Measurements from ENCODE around the gene MRPL51. TPM values are rescaled to one million over a fixed set of nuclear protein-coding genes. Genes with fewer than 3 reads are reported as not detected.
"Not testable (repeated sequence)": the region's sequence is repeated elsewhere in the genome, so short reads cannot be mapped to it uniquely, and the experiment has no call there.

Gene MRPL51
- total RNA-seq, 1 donor from 2014 or later = 262 TPM

DNA sequence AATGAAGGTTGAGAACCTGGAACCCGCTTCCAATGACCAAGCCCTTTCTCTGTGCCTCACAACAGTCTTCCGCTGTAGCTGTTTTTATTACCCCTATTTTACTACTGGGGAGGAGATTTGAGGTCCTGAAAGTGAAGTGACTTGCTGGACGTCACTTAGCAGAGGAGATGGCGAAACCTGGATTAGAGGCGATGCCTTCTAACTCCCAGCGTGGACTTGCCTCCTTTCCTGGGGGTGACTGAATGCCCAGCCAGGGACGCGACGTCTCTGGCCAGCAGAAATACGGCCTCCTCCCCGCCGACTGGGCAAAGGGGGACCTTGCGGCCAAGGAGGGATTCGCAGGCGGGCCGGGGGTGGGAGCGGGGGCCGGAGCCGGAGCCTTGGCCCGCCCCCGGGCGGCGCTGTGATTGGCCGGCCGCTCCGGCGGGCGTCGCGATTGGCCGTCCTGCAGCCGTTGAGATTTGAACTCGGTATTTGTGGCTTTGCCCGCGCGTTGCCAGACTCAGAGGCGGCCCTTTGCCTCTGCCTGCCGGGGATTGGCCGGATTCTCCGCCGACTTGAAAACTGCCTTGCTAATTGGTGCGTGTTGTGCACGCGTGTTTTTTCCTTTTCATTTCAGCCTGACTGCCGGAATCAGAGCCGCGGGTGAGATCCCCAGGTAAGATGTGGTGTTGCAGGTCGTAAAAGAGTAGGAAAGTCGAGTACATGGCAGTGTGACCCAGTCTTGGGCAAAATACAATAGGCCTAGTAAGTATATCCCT is 615 bp upstream of the MRPL51 start, which contains the start of gene NCAPD2:
TSS of gene NCAPD2 (plus strand) at position 606 of the 761 bp plus-strand sequence. CDS start 997 bp downstream, outside the sequence.
- intact Hi-C loops (cut with micrococcal nuclease) = loop anchor here (1.0 to 5.0 kb wide), 8 partner anchors 23 to 359 kb away; partner anchors contain the start of genes CDCA3, CHD4, GAPDH and ING4
- Mint-ChIP-seq H3K27me3 (ENCODE audit: low read depth) (no peaks in the 10 kb centered on the region), H3K27ac (peak within 1 kb of the TSS; percentile 97), H3K4me3 (ENCODE audit: low read depth) (peak within 1 kb of the TSS; percentile 93), H3K36me3 (ENCODE audit: low read depth) (peaks cover 58% of the 10 kb centered on the region), H3K9me3 (no peaks in the 10 kb centered on the region), H3K4me1 (ENCODE audit: low read depth) (peaks cover 29% of the 10 kb centered on the region)
- peak; percentile 97 for DNase-seq (ENCODE audit: low spot score)

DNA sequence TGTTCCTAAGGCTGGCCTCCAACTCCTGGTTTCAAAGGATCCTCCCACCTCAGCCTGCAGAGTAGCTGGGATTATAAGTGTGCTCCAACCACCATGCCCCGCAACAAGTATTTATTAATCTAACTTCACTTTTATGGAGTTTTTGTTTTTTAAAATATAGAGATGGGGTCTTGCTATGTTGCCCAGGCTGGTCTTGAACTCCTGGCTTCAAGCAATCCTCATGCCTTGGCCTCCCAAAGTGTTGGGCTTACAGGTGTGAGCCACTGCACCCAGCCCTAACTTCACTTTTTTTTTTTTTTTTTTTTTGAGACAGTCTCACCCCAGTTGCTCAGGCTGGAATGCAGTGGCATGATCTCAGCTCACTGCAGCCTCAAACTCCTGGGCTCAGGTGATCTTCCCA is 2.4 kb downstream of the MRPL51 start:
- not testable (repeated sequence) for H3K9me3 Mint-ChIP-seq; H3K27ac Mint-ChIP-seq; H3K4me3 Mint-ChIP-seq (ENCODE audit: low read depth); DNase-seq (ENCODE audit: low spot score); H3K27me3 Mint-ChIP-seq (ENCODE audit: low read depth)
- Mint-ChIP-seq H3K4me1 (ENCODE audit: low read depth) (peaks cover 20% of the 10 kb centered on the region), H3K36me3 (ENCODE audit: low read depth) (peaks cover 34% of the 10 kb centered on the region)
- intact Hi-C loops (cut with micrococcal nuclease) = loop anchor here (5.0 kb wide), 1 partner anchor 362 kb away; the partner anchor contains the start of genes CDCA3 and USP5

DNA sequence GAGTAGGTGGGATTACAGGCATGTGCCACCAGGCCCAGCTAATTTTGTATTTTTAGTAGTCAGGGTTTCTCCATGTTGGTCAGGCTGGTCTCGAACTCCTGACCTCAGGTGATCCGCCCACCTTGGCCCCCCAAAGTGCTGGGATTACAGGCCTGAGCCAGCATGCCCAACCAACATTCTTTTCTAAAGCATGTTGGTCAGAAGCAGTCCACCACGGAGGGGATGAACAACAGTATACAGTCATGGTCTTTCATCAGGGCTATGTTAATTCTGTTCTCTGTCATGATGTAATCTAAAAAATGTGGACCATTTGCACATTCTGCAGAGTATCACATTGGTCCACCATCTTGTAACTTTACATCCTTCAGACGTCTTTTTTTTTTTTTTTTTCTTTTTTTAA is 3.6 kb downstream of the MRPL51 start:
- Mint-ChIP-seq H3K4me3 (ENCODE audit: low read depth) (no peak overlapping the region), H3K9me3 (no peaks in the 10 kb centered on the region), H3K36me3 (ENCODE audit: low read depth) (peaks cover 22% of the 10 kb centered on the region), H3K4me1 (ENCODE audit: low read depth) (peaks cover 8% of the 10 kb centered on the region), H3K27ac (no peak overlapping the region), H3K27me3 (ENCODE audit: low read depth) (no peaks in the 10 kb centered on the region)
- no peak for DNase-seq (ENCODE audit: low spot score)
- intact Hi-C loops (cut with micrococcal nuclease) = no loop called here

DNA sequence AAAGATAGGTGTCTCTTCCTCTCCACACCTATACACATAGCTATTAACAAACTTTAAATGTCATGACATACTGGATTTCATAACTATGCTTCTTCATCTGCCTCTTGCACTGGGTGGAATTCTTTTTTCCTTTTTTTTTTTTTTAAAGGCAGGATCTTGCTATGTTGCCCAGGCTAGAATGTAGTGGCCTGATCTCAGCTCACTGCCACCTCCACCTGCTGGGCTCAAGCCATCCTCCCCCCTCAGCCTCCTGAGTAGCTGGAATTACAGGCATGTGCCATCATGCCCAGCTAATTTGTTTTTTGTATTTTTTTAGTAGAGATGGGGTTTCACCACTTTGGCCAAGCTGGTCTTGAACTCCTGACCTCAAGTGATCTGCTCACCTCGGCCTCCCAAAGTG is 4.8 kb downstream of the MRPL51 start:
- DNase-seq (ENCODE audit: low spot score) = no peak
- Mint-ChIP-seq H3K27ac (no peak overlapping the region), H3K27me3 (ENCODE audit: low read depth) (peaks cover 4% of the 10 kb centered on the region), H3K4me3 (ENCODE audit: low read depth) (no peak overlapping the region), H3K4me1 (ENCODE audit: low read depth) (peaks cover 8% of the 10 kb centered on the region), H3K36me3 (ENCODE audit: low read depth) (peaks cover 21% of the 10 kb centered on the region), H3K9me3 (no peaks in the 10 kb centered on the region)
- intact Hi-C loops (cut with micrococcal nuclease) = no loop called here

DNA sequence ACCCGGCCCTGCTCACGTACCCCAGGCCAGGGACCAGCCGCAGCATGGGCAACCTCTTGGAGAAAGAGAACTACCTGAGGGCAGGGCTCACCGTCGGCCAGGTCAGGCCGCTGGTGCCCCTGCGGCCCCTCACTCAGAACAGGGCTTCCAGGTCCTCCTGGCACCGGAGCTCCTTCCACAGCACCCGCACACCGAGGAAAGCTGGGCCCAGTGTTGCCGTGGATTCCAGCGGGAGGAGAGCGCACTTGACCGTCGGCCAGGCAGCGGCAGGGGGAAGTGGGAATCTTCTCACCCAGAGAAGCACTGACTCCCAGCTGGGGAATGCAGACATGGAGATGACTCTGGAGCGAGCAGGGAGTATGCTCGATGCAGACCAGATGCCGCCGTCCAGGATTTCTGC is 14.6 kb downstream of the MRPL51 start:
- no peak overlapping the region for H3K4me3 Mint-ChIP-seq (ENCODE audit: low read depth)
- H3K27ac Mint-ChIP-seq = no peak overlapping the region
- intact Hi-C loops (cut with micrococcal nuclease) = no loop called here
- no peaks in the 10 kb centered on the region for H3K4me1 Mint-ChIP-seq (ENCODE audit: low read depth)
- no peak for DNase-seq (ENCODE audit: low spot score)
- peaks cover 5% of the 10 kb centered on the region for H3K27me3 Mint-ChIP-seq (ENCODE audit: low read depth)
- H3K9me3 Mint-ChIP-seq = no peaks in the 10 kb centered on the region
- no peaks in the 10 kb centered on the region for H3K36me3 Mint-ChIP-seq (ENCODE audit: low read depth)

DNA sequence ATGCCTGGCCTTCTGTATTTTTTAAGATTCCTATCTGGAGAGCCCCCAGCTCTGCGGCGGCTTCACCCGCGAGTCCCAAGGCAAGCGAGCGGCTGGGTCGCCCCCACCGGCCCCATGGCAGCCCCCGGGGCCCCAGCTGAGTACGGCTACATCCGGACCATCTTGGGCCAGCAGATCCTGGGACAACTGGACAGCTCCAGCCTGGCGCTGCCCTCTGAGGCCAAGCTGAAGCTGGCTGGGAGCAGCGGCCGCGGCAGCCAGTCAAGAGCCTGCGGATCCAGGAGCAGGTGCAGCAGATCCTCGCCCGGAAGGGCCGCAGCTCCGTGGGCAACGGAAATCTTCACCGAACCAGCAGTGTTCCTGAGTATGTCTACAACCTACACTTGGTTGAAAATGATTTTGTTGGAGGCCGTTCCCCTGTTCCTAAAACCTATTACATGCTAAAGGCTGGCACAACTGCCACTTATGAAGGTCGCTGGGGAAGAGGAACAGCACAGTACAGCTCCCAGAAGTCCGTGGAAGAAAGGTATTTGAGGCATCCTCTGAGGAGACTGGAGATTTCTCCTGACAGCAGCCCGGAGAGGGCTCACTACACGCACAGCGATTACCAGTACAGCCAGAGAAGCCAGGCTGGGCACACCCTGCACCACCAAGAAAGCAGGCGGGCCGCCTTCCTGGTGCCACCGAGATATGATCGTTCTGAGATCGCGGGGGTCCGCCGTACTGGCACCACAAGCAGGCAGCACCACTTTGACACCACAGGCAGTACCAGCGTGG is 15.3 kb downstream of the MRPL51 start:
- DNase-seq (ENCODE audit: low spot score); H3K4me1 Mint-ChIP-seq (ENCODE audit: low read depth); H3K36me3 Mint-ChIP-seq (ENCODE audit: low read depth); H3K27me3 Mint-ChIP-seq (ENCODE audit: low read depth); intact Hi-C loops (cut with micrococcal nuclease); H3K27ac Mint-ChIP-seq; H3K4me3 Mint-ChIP-seq (ENCODE audit: low read depth); H3K9me3 Mint-ChIP-seq: not testable (repeated sequence)

DNA sequence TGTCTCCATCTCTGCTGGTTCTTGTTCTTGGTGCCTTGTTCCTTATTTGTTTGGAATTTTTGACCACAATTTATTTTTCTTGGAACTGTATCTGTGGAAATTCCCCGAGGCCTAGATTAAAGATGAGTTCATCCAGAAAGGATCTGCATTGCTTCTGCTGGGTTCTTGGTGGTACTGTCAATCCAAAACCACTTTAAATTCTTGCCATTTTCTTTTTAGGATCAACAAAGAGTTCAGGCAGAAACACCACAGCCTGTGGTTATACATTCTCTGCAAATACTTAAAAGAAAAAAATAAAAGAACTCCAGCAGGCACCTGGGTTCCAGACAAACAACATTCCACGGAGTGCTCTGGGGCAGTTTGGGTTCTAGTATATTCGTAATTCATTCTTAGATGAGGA is 16.6 kb downstream of the MRPL51 start:
- no peaks in the 10 kb centered on the region for H3K9me3 Mint-ChIP-seq
- intact Hi-C loops (cut with micrococcal nuclease) = no loop called here
- no peaks in the 10 kb centered on the region for H3K27me3 Mint-ChIP-seq (ENCODE audit: low read depth)
- peaks cover 6% of the 10 kb centered on the region for H3K4me1 Mint-ChIP-seq (ENCODE audit: low read depth)
- no peak for DNase-seq (ENCODE audit: low spot score)
- no peak overlapping the region for H3K4me3 Mint-ChIP-seq (ENCODE audit: low read depth)
- H3K27ac Mint-ChIP-seq = no peak overlapping the region
- H3K36me3 Mint-ChIP-seq (ENCODE audit: low read depth) = no peaks in the 10 kb centered on the region

DNA sequence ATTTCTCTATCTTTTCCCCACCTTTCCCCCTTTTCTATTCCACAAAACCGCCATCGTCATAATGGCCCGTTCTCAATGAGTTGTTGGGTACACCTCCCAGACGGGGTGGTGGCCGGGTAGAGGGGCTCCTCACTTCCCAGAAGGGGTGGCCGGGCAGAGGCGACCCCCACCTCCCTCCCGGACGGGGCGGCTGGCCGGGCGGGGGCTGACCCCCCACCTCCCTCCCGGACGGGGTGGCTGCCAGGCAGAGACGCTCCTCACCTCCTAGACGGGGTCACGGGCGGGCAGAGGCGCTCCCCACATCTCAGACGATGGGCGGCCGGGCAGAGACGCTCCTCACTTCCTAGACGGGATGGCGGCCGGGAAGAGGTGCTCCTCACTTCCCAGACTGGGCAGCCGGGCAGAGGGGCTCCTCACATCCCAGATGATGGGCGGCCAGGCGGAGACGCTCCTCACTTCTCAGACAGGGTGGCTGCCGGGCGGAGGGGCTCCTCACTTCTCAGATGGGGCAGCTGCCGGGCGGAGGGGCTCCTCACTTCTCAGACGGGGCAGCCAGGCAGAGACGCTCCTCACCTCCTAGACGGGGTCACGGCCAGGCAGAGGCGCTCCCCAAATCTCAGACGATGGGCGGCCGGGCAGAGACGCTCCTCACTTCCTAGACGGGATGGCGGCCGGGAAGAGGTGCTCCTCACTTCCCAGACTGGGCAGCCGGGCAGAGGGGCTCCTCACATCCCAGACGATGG is 17.7 kb downstream of the MRPL51 start:
- H3K27me3 Mint-ChIP-seq (ENCODE audit: low read depth) = not testable (repeated sequence)

DNA sequence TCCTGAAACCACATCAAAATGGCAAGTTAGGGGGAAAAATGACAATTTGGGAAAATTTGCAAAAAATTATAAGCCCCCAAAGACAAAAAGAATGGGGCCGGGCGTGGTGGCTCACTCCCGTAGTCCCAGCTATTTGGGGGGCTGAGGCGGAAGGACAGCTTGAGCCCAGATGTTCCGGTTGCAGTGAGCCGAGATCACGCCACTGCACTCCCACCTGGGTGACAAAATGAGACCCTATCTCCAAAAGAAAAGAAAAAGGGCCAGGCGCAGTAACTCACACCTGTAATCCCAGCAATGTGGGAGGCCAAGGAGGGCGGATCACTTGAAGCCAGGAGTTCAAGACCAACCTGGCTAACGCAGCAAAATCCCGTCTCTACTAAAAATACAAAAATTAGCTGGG is 20.6 kb downstream of the MRPL51 start:
- Mint-ChIP-seq H3K27ac (no peak overlapping the region), H3K36me3 (ENCODE audit: low read depth) (peaks cover 24% of the 10 kb centered on the region), H3K9me3 (no peaks in the 10 kb centered on the region), H3K27me3 (ENCODE audit: low read depth) (no peaks in the 10 kb centered on the region), H3K4me3 (ENCODE audit: low read depth) (no peak overlapping the region), H3K4me1 (ENCODE audit: low read depth) (peaks cover 33% of the 10 kb centered on the region)
- DNase-seq (ENCODE audit: low spot score) = no peak
- intact Hi-C loops (cut with micrococcal nuclease) = no loop called here

More for the DNA sequence above, 17.7 kb downstream of the MRPL51 start:
- intact Hi-C loops (cut with micrococcal nuclease); H3K27ac Mint-ChIP-seq; DNase-seq (ENCODE audit: low spot score); H3K36me3 Mint-ChIP-seq (ENCODE audit: low read depth); H3K9me3 Mint-ChIP-seq; H3K4me3 Mint-ChIP-seq (ENCODE audit: low read depth): not testable (repeated sequence)
- H3K4me1 Mint-ChIP-seq (ENCODE audit: low read depth) = peaks cover 12% of the 10 kb centered on the region

DNA sequence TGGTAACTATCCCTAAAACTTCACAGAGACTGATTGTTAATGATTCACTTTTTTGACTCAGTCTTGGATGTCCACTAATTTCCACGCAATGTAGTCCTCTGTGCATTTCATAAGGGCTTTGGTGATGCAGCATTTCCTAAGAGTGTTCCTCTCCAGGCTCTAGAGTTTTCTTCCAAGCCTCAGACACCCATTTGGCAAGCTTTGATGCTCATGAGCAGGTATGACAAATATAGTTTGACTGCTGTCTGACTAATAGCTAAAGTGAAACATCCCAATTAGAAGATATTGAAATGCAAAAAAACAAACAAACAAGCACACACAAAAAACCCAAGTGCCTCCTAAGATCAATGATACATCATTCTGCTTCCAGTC is 21.1 kb downstream of the MRPL51 start:
- H3K4me1 Mint-ChIP-seq (ENCODE audit: low read depth) = peaks cover 38% of the 10 kb centered on the region
- no peaks in the 10 kb centered on the region for H3K27me3 Mint-ChIP-seq (ENCODE audit: low read depth)
- H3K9me3 Mint-ChIP-seq = no peaks in the 10 kb centered on the region
- peak overlapping the region; percentile 86 for H3K27ac Mint-ChIP-seq
- no peak overlapping the region for H3K4me3 Mint-ChIP-seq (ENCODE audit: low read depth)
- no peak for DNase-seq (ENCODE audit: low spot score)
- H3K36me3 Mint-ChIP-seq (ENCODE audit: low read depth) = peaks cover 29% of the 10 kb centered on the region
- intact Hi-C loops (cut with micrococcal nuclease) = no loop called here

DNA sequence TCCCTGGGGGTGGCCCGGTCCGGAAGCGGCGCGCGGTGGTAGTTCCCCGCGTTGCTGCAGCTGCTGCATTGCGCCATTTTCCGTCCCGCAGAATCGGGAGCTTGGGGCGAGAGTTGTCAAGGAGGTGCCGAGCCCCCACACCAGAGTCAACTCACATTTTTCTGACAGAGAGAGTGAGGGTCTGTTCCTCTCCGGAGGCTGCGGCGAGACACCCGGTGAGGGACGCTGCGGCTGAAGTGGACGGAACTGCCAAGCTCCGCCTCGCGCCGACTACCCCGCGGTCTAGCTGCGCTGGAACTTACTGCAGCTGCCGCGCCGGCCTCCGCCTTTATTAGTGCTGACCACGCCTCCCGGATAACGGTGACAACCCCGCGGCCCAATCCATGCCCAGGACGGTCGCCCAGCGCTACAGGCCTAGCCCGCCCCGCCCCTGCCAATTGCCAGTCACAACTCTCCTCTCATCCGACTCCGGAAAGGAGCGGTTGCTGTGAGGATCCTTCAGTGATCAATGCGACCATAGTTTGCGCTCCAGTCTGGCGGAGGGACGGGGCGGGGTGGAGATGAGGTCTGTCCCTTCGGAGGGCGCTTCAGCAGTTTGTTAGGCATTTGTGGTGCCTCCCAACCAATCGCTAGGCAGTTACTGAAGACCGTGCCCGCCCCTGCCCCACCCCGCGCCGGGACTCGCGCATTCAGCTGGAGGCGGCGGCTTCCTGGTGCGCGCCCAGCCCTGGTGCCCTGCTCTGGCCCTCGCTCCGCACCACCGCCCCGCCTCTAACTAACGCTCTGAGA is 22.5 kb downstream of the MRPL51 start, which contains the start of gene VAMP1:
TSS of gene VAMP1 (minus strand) at position 303 of the 789 bp plus-strand sequence. CDS start at position 157, 146 bp downstream.
- peak within 1 kb of the TSS; percentile 86 for H3K27ac Mint-ChIP-seq
- intact Hi-C loops (cut with micrococcal nuclease) = loop anchor here (1.0 kb wide), 4 partner anchors 8 to 64 kb away; partner anchors contain the start of genes GAPDH and MRPL51
- H3K9me3 Mint-ChIP-seq = no peaks in the 10 kb centered on the region
- peaks cover 42% of the 10 kb centered on the region for H3K36me3 Mint-ChIP-seq (ENCODE audit: low read depth)
- peaks cover 47% of the 10 kb centered on the region for H3K4me1 Mint-ChIP-seq (ENCODE audit: low read depth)
- peak within 1 kb of the TSS; percentile 88 for H3K4me3 Mint-ChIP-seq (ENCODE audit: low read depth)
- DNase-seq (ENCODE audit: low spot score) = peak; percentile 98
- no peaks in the 10 kb centered on the region for H3K27me3 Mint-ChIP-seq (ENCODE audit: low read depth)
